GM21825 (cell line): ENCODE measurements around the gene KIAA1217.
"Not testable (repeated sequence)": the region's sequence is repeated elsewhere in the genome, so short reads cannot be mapped to it uniquely, and the experiment has no call there.

Experiments
- ATAC-seq: cut with Tn5 transposase; IDR thresholded peaks from one replicate; pipeline ENCODE4 v1.9.1; 2021; ENCODE audit warnings: mild to moderate bottlenecking, moderate library complexity; ENCODE audit not compliant: unreplicated experiment

Gene KIAA1217

DNA sequence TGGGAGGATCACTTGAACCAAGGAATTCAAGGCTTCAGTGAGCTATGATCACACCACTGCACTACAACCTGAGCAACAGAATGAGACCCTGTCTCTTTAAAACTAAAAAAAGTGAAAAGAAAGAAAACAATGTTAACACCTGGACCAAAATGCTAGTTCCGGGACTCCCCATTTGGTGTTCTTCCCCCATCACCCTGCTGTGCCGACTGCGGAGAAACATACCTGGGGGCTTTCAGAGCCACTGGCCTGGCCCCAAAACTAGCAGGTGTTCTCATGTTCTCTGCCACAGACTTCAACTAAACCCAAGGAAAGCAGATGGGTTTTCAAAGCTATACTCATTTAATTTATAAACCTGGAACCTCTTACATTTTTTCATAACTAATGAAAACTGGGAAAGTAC lies 250.9 kb downstream of the KIAA1217 start:
- ATAC-seq = no peak

- no peak for ATAC-seq
These were observed 253.4 kb downstream of the KIAA1217 start for GRCh38 chr10:24462291-24462813.

DNA sequence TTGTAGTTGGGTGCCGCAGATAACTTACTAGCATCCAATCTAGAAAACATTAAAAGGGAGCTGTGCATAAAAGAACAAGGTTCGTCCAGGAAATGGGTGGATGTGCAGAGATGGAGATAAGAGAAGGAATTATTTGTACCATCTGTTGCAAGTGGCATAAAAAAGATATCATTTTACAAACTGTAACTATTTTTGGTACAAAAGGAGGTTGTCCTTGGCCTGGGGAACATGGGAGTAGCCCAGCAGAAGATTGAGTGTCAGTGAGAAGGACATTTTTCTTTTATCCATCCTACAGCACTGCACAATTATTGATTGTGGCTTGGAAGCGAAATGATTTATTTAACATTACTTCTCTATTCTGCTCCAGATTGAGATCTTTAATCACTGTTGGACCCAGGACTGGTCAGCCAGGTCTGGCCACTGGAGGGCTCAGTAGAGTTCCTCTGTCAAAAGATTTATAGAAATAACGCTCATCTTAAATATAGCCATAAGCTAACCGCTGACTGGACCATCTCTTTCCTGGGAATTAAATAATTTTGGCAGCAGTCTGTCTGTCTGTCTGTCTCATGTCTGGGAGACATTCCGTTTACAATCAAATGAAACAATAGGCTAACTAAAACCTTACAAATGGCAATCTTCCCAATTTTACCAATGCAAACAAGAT lies 254.1 kb downstream of the KIAA1217 start:
- no peak for ATAC-seq

GRCh38 chr10:24463611-24464426 lies 254.9 kb downstream of the KIAA1217 start:
- no peak for ATAC-seq

DNA sequence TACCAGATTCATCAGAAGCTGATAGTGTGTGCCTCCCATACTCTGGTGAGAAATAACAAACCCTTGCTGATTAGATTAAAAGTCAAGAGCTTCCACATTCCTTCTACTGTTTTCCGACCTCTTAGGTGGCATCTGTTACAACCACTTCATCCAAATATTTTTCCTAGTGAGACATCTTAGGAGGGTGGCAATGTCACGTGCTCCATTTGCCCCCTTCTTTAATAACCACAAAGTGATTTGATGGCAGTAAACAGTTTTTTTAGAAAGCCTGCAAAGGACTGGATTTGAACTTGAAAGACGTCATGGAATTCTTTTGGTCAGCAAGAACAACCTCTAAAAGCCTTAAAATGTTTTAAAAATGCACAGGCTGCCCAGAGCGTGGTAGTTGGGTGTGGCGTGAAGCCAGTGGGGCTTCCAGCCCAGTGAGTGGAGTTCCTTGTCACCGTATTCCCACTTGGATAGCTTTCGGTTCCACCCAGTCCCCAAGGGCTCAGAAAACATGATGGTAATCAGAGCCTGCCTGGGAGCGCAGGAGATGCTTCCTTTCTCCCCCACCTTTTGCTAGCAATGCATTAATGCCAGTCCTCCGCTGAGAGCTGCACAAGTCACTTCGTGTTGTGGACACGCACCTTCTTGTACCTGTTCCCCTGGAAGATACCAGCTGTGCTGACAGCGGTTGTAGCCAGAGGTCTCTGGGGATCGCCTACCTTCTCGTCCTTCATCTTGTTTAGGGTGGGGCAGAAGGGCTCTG lies 256.4 kb downstream of the KIAA1217 start:
- ATAC-seq = no peak

DNA sequence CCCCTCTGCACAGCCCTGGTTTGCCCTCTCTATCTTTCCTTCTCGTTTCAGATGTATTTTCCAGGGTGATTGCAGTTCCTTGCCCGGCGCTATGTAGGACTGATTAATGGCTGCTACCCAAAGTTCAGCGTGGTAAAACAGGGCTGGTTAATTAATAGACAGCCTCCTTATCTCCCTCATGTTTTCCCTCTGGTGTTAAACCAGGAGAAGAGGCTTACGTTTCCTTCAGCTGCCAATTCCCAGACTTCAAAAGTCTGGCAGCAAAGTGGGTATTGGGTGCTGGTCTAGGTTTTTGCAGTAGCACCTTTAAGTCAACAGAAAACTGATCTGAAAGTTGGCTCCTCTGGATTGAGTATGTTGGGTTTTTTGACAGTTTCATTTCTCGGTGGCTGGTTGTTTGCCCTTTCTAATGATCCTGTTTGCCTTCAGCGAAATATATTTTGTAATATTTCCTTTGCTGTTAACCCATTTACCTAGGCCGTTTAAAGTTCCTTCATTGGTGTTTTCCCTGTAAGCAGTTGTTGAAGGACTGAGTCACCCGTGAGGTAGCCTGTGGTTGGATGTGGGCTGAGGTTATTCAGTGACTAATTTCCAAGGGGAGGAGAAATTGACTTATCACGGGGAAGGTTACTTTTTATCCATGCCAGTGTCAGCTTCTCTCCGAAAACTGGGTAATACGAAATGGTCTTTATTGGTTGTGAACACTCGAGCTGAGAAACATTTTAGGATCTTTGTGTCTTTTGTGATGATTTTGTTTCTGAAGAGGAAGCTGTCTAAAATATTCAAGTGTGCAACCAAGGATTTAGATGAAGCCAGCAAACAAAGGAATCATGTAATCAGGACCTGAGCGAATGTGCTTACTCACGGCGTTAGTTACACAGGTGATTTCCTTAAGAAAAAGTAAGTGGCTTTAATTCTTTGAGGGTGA lies 257.2 kb downstream of the KIAA1217 start:
- peak; percentile 61 for ATAC-seq

DNA sequence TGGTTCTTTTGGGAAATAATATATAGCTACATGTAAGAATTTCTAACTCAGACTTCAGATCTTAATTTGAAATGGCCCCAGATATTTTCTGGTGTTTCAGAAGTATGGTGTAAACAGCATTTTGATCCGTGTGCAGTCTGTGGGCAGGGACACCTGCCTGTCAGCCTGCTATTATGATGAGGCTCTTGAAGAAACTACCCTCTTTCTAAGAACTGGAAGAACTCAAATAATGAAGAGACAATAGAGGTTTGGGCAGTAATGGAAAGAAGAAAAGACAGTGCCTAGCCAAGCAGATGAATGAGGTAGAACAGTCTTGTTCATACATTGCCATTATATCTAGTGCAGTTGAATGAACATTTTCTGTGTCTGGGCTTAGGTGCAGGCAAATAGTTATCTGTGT lies 258.2 kb downstream of the KIAA1217 start:
- no peak for ATAC-seq

DNA sequence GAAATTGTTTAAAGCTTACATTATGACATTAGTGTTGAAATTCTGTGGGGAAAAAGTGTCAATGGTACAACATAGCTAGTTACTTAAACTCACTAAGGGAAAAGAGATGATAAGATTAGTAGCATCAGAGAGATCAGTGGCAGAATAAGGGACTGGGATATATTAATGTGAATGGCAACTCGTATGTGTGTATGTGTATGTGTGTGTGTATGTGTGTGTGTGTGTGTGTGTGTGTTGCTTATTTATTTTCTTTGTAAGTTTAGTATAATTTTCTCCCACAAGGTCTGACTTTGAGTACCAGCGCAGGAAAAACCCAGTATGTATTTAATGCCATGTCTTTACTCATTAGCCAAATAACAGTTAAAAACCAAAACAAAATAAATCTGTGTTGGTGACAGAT lies 258.7 kb downstream of the KIAA1217 start:
- ATAC-seq = no peak

DNA sequence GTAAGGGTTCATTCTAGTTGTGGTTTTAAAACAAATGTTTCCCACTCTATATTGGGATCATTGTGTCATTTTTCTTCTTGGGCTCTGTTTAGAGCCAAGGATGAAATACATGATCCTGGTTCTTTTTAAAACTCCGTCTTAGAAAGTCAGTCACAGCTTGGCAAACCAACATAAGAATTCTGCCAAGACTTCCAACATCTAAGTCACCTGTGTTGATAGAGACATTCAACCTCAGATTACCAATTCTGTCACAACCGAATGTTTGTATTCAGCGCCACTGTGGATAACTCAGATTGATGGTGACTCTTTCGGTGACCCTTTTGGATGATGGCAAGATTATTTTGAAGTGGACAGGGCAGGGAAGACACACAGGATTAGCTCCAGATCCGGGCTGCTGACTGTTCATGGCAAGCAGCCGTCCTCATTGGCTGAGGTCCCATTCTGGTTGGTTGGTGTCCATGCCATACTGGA lies 259.4 kb downstream of the KIAA1217 start:
- ATAC-seq = no peak

DNA sequence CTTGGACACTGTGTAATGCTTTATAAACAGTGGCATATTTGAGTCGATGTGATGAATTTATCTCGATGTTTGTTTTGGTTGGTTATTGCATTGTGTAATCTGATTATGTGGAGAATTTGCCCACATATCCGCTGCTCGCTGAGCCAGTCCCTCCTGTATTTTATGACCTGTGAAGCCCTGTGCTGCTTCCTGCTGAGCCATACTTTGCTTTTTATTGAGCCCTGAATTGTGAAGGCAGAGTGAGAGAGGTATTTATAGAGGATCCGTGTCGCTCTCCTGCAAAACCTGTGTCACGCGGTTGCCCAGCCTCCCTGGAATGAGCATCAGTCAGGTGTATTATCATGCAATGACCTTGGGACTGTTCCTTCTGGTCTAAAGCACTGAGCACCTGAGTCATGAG lies 261.1 kb downstream of the KIAA1217 start:
- no peak for ATAC-seq

- ATAC-seq = no peak
These were observed 266.7 kb downstream of the KIAA1217 start for GRCh38 chr10:24475598-24475997.

GRCh38 chr10:24476913-24477701 lies 268.2 kb downstream of the KIAA1217 start:
- no peak for ATAC-seq

DNA sequence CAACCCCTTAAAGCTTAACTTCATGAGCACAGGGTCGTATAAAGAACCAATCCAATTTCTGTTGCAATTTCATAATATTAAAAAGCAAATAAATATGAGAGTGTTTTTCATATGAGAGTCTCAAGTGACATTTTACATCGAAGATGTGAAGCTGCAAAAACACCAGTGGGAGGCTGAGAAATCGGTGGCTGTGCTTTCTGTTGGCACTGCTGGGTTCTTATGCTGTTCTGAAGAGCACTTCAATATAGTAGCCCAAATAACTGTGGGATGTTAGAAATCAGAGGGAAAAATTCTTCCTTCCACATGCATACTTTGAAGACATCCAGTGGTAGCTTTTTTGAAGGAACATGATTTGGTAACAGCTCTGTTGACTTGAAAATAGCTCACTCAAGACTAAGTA lies 269.0 kb downstream of the KIAA1217 start:
- ATAC-seq = no peak

DNA sequence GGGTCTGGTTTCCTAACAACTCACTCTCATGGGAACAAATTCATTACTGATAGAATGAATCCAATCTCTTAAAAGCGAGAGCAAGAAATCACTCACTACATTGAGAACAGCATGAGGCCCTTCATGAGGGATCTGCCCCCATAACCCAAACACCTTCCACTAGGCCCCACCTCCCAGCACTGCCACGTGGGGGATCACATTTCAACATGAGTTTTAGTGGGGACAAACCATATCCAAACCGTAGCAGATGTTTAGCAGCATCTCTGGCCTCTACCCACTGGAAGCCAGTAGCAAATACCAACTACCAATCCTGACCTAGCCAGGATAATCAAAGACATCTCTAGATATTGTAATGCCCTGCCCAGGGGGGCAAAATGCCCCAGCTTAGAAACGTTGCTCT lies 270.9 kb downstream of the KIAA1217 start:
- no peak for ATAC-seq

DNA sequence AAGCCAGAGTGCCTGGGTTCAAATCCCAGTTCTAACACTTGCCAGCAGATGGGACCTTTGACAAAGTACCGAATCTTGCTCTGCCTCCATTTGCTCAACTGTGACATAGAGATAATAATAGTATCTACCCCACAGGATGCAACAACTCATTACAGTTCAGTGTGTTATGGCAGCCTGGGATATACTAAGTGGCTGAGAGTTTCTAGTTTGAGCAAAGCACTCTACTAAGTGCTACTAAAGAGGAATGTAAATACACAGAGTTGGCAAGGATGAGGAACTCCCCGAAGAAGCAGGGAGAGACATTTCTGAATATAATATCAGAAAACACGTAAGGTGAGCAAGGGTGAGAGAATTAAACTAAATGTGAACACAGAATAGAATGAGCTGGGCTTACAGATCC lies 271.5 kb downstream of the KIAA1217 start:
- ATAC-seq = no peak

GRCh38 chr10:24481241-24481640 lies 272.3 kb downstream of the KIAA1217 start:
- ATAC-seq = no peak

GRCh38 chr10:24482713-24483112 lies 273.8 kb downstream of the KIAA1217 start:
- ATAC-seq = not testable (repeated sequence)

- peak; percentile 80 for ATAC-seq
These were observed 274.8 kb downstream of the KIAA1217 start for GRCh38 chr10:24483701-24484100.

DNA sequence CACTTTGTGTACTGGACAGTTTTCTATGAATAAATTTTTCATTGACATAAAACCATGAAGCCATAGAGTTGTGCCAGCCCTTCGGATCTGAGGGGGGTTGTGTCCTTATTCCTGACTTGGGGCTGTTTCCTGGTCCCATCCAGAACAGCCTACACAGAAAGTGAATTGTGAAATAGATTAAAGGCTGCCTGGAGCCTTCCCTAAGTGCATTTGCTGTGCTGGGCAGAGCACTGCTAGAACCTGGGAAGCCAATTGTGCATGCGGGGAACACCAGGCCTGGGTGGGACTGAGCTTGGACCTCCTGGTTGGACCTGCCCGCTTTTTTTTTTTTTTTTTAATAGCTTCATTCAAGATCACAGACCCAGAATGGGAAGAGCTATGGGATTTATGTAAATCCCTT lies 275.8 kb downstream of the KIAA1217 start:
- ATAC-seq = no peak
